CD14-positive monocyte (primary cell): ENCODE data around the gene CSTB. TPM values are rescaled to one million over a fixed set of nuclear protein-coding genes. Genes with fewer than 3 reads are reported as not detected.
A peak's percentile ranks its signal among the peaks of the same experiment; 100 is the strongest.

Experiments
- DNase-seq, 3 donors: peaks; one replicate each; pipeline ENCODE4 v3.0.0-alpha.2; 2011 to 2022
- H2AFZ ChIP-seq: 2 replicates; pipeline ENCODE4 v1.6.0; 2012; ENCODE audit warnings: mild to moderate bottlenecking, low read depth, low read length, inconsistent platforms; ENCODE audit not compliant: insufficient read depth, poor library complexity, severe bottlenecking
- H3K27ac ChIP-seq, 2 donors: 1 replicate in 1 of 2; 2 replicates in 1 of 2; pipeline ENCODE4 v1.5.1; 2012 to 2013; ENCODE audit warnings: low read length in 2 of 2, control low read depth in 1 of 2, inconsistent platforms in 1 of 2, low read depth in 1 of 2, mild to moderate bottlenecking in 1 of 2
- H3K27me3 ChIP-seq, 2 donors: one replicate each; pipeline versions ENCODE4 v1.6.0 to v1.6.1; 2011 to 2013; ENCODE audit warnings: low read length in 2 of 2; ENCODE audit not compliant: control insufficient read depth in 2 of 2, insufficient read depth in 2 of 2
- H3K36me3 ChIP-seq, 2 donors: replicated peaks in 1 of 2; 1 replicate in 1 of 2; 2 replicates in 1 of 2; pipeline versions ENCODE4 v1.5.1 to v1.6.1; 2012 to 2013; ENCODE audit warnings: low read length in 2 of 2, control low read depth in 1 of 2, inconsistent platforms in 1 of 2, mild to moderate bottlenecking in 1 of 2; ENCODE audit not compliant: insufficient read depth in 2 of 2, control insufficient read depth in 1 of 2
- H3K4me1 ChIP-seq, 2 donors: 1 replicate in 1 of 2; 2 replicates in 1 of 2; pipeline versions ENCODE4 v1.5.1 to v1.6.1; 2012 to 2013; ENCODE audit warnings: low read length in 2 of 2, control low read depth in 1 of 2, inconsistent platforms in 1 of 2, mild to moderate bottlenecking in 1 of 2, moderate library complexity in 1 of 2; ENCODE audit not compliant: insufficient read depth in 2 of 2, control insufficient read depth in 1 of 2
- H3K4me2 ChIP-seq: replicated peaks from 2 replicates; pipeline ENCODE3; 2012; ENCODE audit warnings: low read length, moderate library complexity, mild to moderate bottlenecking; ENCODE audit not compliant: poor library complexity, severe bottlenecking; ENCODE audit errors: extremely low read depth
- H3K4me3 ChIP-seq, 3 experiments: fragments of 200-600 bp in 1 of 3; sonication (generic) in 1 of 3; replicated peaks in 1 of 3; 1 replicate in 2 of 3; 2 replicates in 1 of 3; pipeline ENCODE4 v1.5.1; 2011 to 2013; ENCODE audit warnings: low read length in 3 of 3, mild to moderate bottlenecking in 3 of 3, control low read depth in 2 of 3, low read depth in 2 of 3, inconsistent platforms in 1 of 3, moderate library complexity in 1 of 3
- H3K79me2 ChIP-seq: 2 replicates; pipeline ENCODE4 v1.6.0; 2012; ENCODE audit warnings: mild to moderate bottlenecking, control low read depth, inconsistent platforms, low read length, moderate library complexity; ENCODE audit not compliant: insufficient read depth
- H3K9ac ChIP-seq: 2 replicates; pipeline ENCODE4 v1.6.0; 2017; ENCODE audit warnings: low read length, mild to moderate bottlenecking; ENCODE audit not compliant: insufficient read depth, poor library complexity, severe bottlenecking
- H3K9me3 ChIP-seq, 2 donors: replicated peaks in 1 of 2; 1 replicate in 1 of 2; 2 replicates in 1 of 2; pipeline versions ENCODE4 v1.5.1 to v1.6.1; 2012 to 2013; ENCODE audit warnings: low read length in 2 of 2, control low read depth in 1 of 2; ENCODE audit not compliant: control insufficient read depth in 1 of 2, insufficient read depth in 1 of 2
- H4K20me1 ChIP-seq: 2 replicates; pipeline ENCODE4 v1.6.0; 2012; ENCODE audit warnings: mild to moderate bottlenecking, low read length, control low read depth, moderate library complexity; ENCODE audit not compliant: insufficient read depth
- H3K27ac Mint-ChIP-seq, 7 donors: one replicate each; pipeline ENCODE4 v1.8.0; 2020; ENCODE audit warnings: mild to moderate bottlenecking in 7 of 7, mixed read lengths in 7 of 7, moderate library complexity in 6 of 7, inconsistent platforms in 2 of 7
- H3K27me3 Mint-ChIP-seq, 3 donors: one replicate each; pipeline ENCODE4 v1.8.0; 2021 to 2022; ENCODE audit warnings: low read depth in 3 of 3, mild to moderate bottlenecking in 3 of 3, mixed read lengths in 3 of 3, moderate library complexity in 3 of 3, inconsistent platforms in 1 of 3
- H3K36me3 Mint-ChIP-seq, 2 donors: one replicate each; pipeline ENCODE4 v1.8.0; 2020; ENCODE audit warnings: mixed read lengths in 2 of 2, inconsistent platforms in 1 of 2, mild to moderate bottlenecking in 1 of 2
- H3K4me1 Mint-ChIP-seq: one replicate; pipeline ENCODE4 v1.8.0; 2020; ENCODE audit warnings: mild to moderate bottlenecking, mixed read lengths
- H3K4me3 Mint-ChIP-seq, 2 donors: one replicate each; pipeline ENCODE4 v1.8.0; 2020; ENCODE audit warnings: mild to moderate bottlenecking in 2 of 2, mixed read lengths in 2 of 2, moderate library complexity in 1 of 2
- H3K9me3 Mint-ChIP-seq, 7 donors: one replicate each; pipeline ENCODE4 v1.8.0; 2020 to 2022; ENCODE audit warnings: mixed read lengths in 7 of 7, mild to moderate bottlenecking in 6 of 7, moderate library complexity in 6 of 7, inconsistent platforms in 2 of 7
- CTCF ChIP-seq: fragments of 200-600 bp; IDR thresholded peaks from one replicate; pipeline ENCODE4 v1.8.0; 2022; ENCODE audit warnings: antibody characterized with exemption, mild to moderate bottlenecking
- WGBS: methylation state at CpG from one replicate; pipeline ENCODE4 v1.1.5; 2013; ENCODE audit warnings: missing lambda C conversion rate; ENCODE audit not compliant: insufficient coverage; 5-methylcytosine and 5-hydroxymethylcytosine counted together
- intact Hi-C, 2 donors: fragments of 100-400 bp; cut with micrococcal nuclease; formaldehyde crosslinking; loops; one replicate each; pipeline versions ENCODE4 v1.15.0 to v1.15.1; 2023
- polyA plus RNA-seq, 3 donors: library from polyadenylated mRNA; depleted of rRNA in 1 of 3; unstranded in 2 of 3; stranded (reverse) in 1 of 3; fragments of 300-500 nt in 2 of 3; fragments of >200 nt in 1 of 3; fragmentation: Illumina TruSeq in 2 of 3; gene quantifications; 1 replicate in 2 of 3; 2 replicates in 1 of 3; pipeline ENCODE4 v1.2.3, GENCODE V29; 2012 to 2021

Gene CSTB
- polyA plus RNA-seq, 3 donors: 73.7 to 120 (median 115) TPM

GRCh38 chr21:43764576-43765495 is 11.3 kb downstream of the CSTB start:
- no peak overlapping the region for H2AFZ ChIP-seq
- peaks cover 12 to 15% of the 10 kb centered on the region in 2 donors for H3K4me1 ChIP-seq
- no peak for DNase-seq
- H3K4me3 ChIP-seq: no peak overlapping the region
- no peak overlapping the region for H3K4me3 Mint-ChIP-seq
- peaks cover 2 to 5% (median 2%) of the 10 kb centered on the region in 3 donors for H3K27me3 Mint-ChIP-seq
- H3K27ac ChIP-seq: no peak overlapping the region
- H3K9ac ChIP-seq: no peak overlapping the region
- peaks cover 15% of the 10 kb centered on the region for H3K4me1 Mint-ChIP-seq
- H3K79me2 ChIP-seq: no peaks in the 10 kb centered on the region
- no peaks in the 10 kb centered on the region for H3K9me3 ChIP-seq
- peaks cover 19 to 37% of the 10 kb centered on the region in 2 donors for H3K36me3 ChIP-seq
- intact Hi-C loops: no loop called here
- WGBS: 92% methylated on average over 11 of the region's 19 CpGs
- H4K20me1 ChIP-seq: peaks cover 42% of the 10 kb centered on the region
- no peak overlapping the region for H3K4me2 ChIP-seq
- no peak for TF ChIP-seq CTCF
- H3K27me3 ChIP-seq: no peaks in the 10 kb centered on the region
- peak overlapping the region in 4 of 7 donors; percentile 15 to 79 (median 58) for H3K27ac Mint-ChIP-seq
- peaks cover 0 to 4% (median 0%) of the 10 kb centered on the region in 7 donors for H3K9me3 Mint-ChIP-seq
- H3K36me3 Mint-ChIP-seq: peaks cover 23 to 38% of the 10 kb centered on the region in 2 donors

- H3K36me3 Mint-ChIP-seq: peaks cover 24 to 45% of the 10 kb centered on the region in 2 donors
- peaks cover 0 to 3% (median 2%) of the 10 kb centered on the region in 3 donors for H3K27me3 Mint-ChIP-seq
- H3K4me1 Mint-ChIP-seq: peaks cover 15% of the 10 kb centered on the region
- Histone ChIP-seq H4K20me1 (peaks cover 50% of the 10 kb centered on the region), H3K9me3 (no peaks in the 10 kb centered on the region), H2AFZ (no peak overlapping the region), H3K4me1 (peaks cover 12 to 15% of the 10 kb centered on the region in 2 donors), H3K27ac (peak overlapping the region in 1 of 2 donors; percentile 10), H3K27me3 (no peaks in the 10 kb centered on the region), H3K4me2 (no peak overlapping the region), H3K4me3 (no peak overlapping the region), H3K9ac (no peak overlapping the region), H3K79me2 (no peaks in the 10 kb centered on the region), H3K36me3 (peaks cover 25 to 45% of the 10 kb centered on the region in 2 donors)
- no peak for TF ChIP-seq CTCF
- DNase-seq: no peak
- H3K9me3 Mint-ChIP-seq: peaks cover 0 to 4% (median 1%) of the 10 kb centered on the region in 7 donors
- H3K4me3 Mint-ChIP-seq: no peak overlapping the region
- intact Hi-C loops: no loop called here
- peak overlapping the region in 2 of 7 donors; percentile 40 to 79 for H3K27ac Mint-ChIP-seq
- WGBS: 98% methylated on average over 7 of the region's 10 CpGs
These were observed 12.1 kb downstream of the CSTB start for GRCh38 chr21:43763901-43764523.
